Measurements from ENCODE around the gene TTYH2. TPM values are rescaled to one million over a fixed set of nuclear protein-coding genes. Genes with fewer than 3 reads are reported as not detected.

The TTYH2 gene
- total and polyA plus RNA-seq, 2 of the 4 experiments (the other 2 are of a cell fraction), result 2.3 to 6.8 TPM

DNA sequence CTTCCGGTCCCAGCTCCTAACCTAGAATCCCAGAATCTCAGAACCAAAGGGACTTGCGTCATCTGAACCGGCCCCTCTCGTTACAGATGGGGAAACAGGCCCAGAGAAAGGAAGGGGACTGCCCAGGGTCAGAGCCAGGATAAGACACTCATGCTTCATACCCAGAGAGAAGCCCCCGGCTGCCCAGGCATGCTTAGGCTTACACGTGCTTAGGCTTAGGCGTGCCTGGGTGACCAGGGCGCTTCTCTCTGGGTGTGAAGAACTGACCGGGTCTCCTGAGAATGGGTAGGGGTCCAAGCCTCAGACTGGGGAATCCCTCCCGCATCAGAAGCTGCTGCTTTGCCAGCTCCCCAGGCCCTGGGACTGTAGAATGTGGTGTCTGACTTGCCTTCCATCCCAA lies 30.8 kb downstream of the TTYH2 start:
- dilution Hi-C loops (cut with HindIII; ENCODE audit: low sequenced_read_pairs, unreplicated experiment), result no loop called here
- no peak overlapping the region for H3K9ac ChIP-seq (ENCODE audit: low read depth, low read length)
- no peak overlapping the region for H2AFZ ChIP-seq (replicated peaks; ENCODE audit: low read length, poor library complexity)
- in situ Hi-C loops (cut with MboI; ENCODE audit: low sequenced_read_pairs), result no loop called here
- no peak overlapping the region for H3K4ac ChIP-seq (ENCODE audit: low read depth, low read length)
- no TSS peak for BruUV-seq (replicated peaks)
- no peak overlapping the region for H4K91ac ChIP-seq (ENCODE audit: insufficient read depth, low read depth, low read length)
- H2BK15ac ChIP-seq (ENCODE audit: low read depth, low read length), result no peak overlapping the region
- no peak overlapping the region for H2BK20ac ChIP-seq (ENCODE audit: low read depth, low read length)
- H3K23ac ChIP-seq (ENCODE audit: low read depth, low read length), result no peak overlapping the region
- no peak overlapping the region for H3K56ac ChIP-seq (ENCODE audit: extremely low read depth, insufficient read depth, low read length)
- no peaks in the 10 kb centered on the region for H3K9me1 ChIP-seq (ENCODE audit: insufficient read depth, low read length)
- no peak overlapping the region for H4K5ac ChIP-seq (ENCODE audit: low read depth, low read length)
- no peak overlapping the region for H3K27ac ChIP-seq (ENCODE audit: insufficient read depth, low read length)
- ChIA-PET CTCF (no interaction called here), POLR2A (ENCODE audit: unreplicated experiment) (no interaction called here)
- H3K4me3 ChIP-seq (ENCODE audit: insufficient read depth, low read depth, low read length), result no peak overlapping the region
- H3K14ac ChIP-seq (replicated peaks; ENCODE audit: low read depth, low read length), result no peak overlapping the region
- H4K20me1 ChIP-seq (ENCODE audit: insufficient read depth, low read length), result no peaks in the 10 kb centered on the region
- intact Hi-C loops (cut with micrococcal nuclease), result no loop called here
- no peak overlapping the region for H2AK5ac ChIP-seq (ENCODE audit: low read depth, low read length)
- H2BK5ac ChIP-seq (ENCODE audit: low read depth, low read length, poor library complexity, severe bottlenecking), result no peak overlapping the region
- ATAC-seq (ENCODE audit: low read depth), result no peak
- WGBS, 2 experiments (ENCODE audit: extremely low coverage in 2 of 2, insufficient read length in 1 of 2), result 79% methylated on average over 3 of the region's 10 CpGs; no CpG with 5 or more reads in 1 of the 2 experiments
- no peaks in the 10 kb centered on the region for H3K9me3 ChIP-seq (ENCODE audit: control insufficient read depth, insufficient read depth, low read length)
- H3K4me2 ChIP-seq (ENCODE audit: low read depth, low read length), result no peak overlapping the region
- no peaks in the 10 kb centered on the region for H3K79me1 ChIP-seq (ENCODE audit: low read depth in 1 of 2, low read length in 2 of 2)
- H2AK9ac ChIP-seq (replicated peaks; ENCODE audit: low read depth, low read length, poor library complexity), result no peak overlapping the region
- H3K27me3 ChIP-seq (ENCODE audit: control insufficient read depth, insufficient read depth, low read length), result no peaks in the 10 kb centered on the region
- no peak overlapping the region for H3K18ac ChIP-seq (ENCODE audit: low read depth, low read length)
- no peaks in the 10 kb centered on the region for H3K36me3 ChIP-seq (ENCODE audit: control insufficient read depth, insufficient read depth, low read length)
- H4K8ac ChIP-seq (ENCODE audit: low read depth in 2 of 2, low read length in 2 of 2), result no peak overlapping the region
- no peak for DNase-seq
- no peak overlapping the region for H2BK120ac ChIP-seq (ENCODE audit: low read depth, low read length)
- TF ChIP-seq MXI1 (IDR thresholded peaks at IDR 0.05; ENCODE audit: borderline replicate concordance, low read depth, low read length), result no peak
- no peak for TF ChIP-seq RCOR1 (IDR thresholded peaks at IDR 0.05; ENCODE audit: insufficient replicate concordance, low read length)
- no peak for TF ChIP-seq FOS (IDR thresholded peaks at IDR 0.05; ENCODE audit: low read depth, low read length)
- no peak for TF ChIP-seq BHLHE40 (IDR thresholded peaks at IDR 0.05; ENCODE audit: low read depth, low read length)
- TF ChIP-seq RFX5 (IDR thresholded peaks at IDR 0.05; ENCODE audit: low read depth, low read length), result no peak
- no peak for TF ChIP-seq RAD21 (IDR thresholded peaks at IDR 0.05; ENCODE audit: low read length)
- no peak for TF ChIP-seq CEBPB (IDR thresholded peaks at IDR 0.05; ENCODE audit: low read depth, low read length)
- TF ChIP-seq, protein P1, sequence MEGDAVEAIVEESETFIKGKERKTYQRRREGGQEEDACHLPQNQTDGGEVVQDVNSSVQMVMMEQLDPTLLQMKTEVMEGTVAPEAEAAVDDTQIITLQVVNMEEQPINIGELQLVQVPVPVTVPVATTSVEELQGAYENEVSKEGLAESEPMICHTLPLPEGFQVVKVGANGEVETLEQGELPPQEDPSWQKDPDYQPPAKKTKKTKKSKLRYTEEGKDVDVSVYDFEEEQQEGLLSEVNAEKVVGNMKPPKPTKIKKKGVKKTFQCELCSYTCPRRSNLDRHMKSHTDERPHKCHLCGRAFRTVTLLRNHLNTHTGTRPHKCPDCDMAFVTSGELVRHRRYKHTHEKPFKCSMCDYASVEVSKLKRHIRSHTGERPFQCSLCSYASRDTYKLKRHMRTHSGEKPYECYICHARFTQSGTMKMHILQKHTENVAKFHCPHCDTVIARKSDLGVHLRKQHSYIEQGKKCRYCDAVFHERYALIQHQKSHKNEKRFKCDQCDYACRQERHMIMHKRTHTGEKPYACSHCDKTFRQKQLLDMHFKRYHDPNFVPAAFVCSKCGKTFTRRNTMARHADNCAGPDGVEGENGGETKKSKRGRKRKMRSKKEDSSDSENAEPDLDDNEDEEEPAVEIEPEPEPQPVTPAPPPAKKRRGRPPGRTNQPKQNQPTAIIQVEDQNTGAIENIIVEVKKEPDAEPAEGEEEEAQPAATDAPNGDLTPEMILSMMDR (conservative IDR thresholded peaks at IDR 0.05; ENCODE audit: low read depth, low read length), result no peak
- no peaks in the 10 kb centered on the region for H3K4me1 ChIP-seq (ENCODE audit: control insufficient read depth, insufficient read depth, low read length)
